Stimulated activated CD8-positive, alpha-beta memory T cell treated with anti-CD3 and anti-CD28 coated beads, Interleukin-12 subunit alpha, Interleukin-12 subunit beta, amount 100 ng/mL, for 24 hours (primary cell): ENCODE data around the gene RASL10A.

Experiments
- DNase-seq: peaks from one replicate; pipeline ENCODE4 v3.0.0-alpha.2; 2020; ENCODE audit errors: extremely low read depth

Gene RASL10A

DNA sequence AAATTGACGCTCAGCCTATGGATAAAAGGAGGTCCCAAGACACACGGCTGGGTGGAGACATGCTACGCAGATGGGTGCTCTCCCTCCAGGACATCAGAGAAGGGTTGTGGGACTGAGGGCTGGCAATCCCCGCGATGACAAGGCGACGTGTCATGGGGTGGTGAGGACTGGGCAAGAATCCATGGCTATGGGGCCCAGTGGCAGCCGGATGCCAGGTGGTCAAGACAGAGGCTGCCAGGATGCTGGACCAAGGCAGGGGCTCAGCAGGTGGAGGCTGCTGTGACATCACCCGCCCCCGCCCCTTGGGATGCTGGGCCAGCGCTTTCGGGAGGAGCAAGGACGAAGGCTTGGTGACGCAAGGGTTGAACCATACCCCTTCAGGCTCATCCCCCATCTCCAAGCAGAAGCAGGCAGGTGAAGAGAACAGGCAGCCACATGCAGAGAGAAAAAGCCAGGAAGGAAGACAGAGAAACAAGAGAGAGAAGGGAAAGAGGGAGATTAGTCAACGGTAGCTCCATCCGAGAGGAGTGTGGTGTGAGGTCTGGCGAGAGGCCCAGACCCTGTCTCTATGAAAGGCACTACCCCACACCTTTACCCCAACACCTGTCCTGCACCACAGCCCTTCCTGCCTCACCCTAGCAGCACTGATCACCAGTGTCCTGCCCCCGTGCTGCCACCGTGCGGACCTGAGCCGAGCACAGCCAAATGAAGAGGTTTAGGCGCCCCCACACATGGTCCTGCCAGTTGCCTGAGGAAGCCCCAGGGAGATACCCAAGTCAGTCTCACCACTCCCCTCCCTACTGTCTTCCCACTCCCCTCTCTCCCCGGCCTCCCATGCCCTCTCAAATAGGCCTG lies 24.1 kb upstream of the RASL10A start:
- DNase-seq: no peak

DNA sequence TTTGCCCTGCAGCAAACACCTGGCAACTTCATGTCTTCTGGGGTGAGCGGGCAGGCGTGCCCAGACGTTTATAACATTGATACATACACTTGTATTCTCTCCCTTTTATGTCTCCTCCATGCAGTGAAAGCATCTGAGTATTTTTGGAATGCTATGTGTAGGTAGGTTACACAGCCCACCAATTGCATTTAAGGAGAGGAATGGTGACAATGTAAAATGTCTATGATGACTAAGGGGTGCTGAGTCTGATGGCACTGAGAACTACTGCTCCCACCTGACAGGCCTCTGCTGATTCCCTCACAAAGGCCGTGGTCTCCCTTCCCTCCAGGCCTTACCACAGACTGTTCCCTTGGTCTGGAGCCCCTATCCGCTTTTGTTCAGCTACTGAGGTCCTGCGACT lies 22.9 kb upstream of the RASL10A start:
- DNase-seq: no peak

DNA sequence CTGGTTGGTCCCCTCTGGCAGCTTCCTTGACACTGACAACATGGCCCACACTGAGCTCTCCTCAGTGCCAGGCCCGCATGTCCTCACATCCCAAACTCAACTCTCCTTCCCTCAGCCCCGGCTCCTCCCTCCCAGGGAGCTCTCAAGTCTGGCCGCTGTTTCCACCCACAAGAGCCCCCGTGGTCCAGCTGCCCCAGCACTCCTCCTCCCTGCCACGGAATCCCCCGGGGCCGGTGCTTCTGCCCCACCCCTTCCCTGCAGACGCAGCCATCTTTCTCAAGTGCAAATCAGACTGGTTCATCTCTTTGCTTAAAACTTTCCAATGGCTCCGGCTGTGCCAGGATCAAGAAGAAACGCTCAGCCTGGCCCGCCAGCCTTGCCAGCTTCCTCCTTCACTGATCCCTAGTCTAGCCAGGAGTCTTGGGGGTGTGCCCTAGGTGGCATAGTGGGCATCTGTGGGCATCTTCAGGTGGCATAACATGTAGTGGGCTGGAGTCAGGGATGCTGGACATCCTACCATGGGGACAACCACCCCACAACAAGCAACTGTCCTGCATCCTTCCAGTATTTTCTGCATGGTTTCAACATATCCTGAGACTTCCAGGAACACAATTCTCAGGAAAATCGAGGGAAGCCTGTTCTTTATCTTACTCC lies 22.3 kb upstream of the RASL10A start:
- DNase-seq: no peak

DNA sequence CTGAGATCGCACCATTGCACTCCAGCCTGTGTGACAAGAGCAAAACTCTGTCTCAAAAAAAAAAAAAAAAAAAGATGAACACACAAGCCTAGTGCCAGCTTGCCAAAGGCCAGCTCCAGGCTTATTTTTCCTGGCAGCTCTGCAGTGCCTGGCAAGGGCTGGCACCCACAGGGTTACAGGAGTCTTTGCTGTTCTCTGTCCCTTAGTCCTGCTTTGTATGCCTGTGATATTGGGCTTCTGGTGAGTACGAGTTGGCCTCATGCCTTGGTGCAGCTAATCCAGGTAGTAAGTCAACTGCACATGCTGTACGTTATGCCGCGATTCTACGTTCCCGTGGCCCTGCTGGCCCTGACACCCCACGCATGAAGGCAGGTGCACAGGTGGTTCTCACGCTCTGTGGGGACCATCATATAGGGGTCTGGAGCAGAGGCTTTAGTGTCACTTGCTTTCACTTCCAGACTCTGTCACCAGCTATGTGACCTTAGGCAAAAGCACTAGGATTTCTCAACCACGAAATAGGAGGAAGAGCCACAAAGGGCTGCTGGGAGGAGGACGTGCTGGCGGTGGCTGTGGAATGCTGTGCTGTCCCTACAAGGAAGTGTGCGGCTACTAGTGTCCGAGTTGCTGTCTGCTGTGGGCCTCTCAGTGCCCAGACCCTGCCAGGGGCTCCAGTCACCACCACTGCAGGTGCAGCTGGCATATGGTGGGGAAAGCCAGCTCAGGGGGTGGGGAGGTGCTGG lies 21.4 kb upstream of the RASL10A start:
- DNase-seq: no peak

DNA sequence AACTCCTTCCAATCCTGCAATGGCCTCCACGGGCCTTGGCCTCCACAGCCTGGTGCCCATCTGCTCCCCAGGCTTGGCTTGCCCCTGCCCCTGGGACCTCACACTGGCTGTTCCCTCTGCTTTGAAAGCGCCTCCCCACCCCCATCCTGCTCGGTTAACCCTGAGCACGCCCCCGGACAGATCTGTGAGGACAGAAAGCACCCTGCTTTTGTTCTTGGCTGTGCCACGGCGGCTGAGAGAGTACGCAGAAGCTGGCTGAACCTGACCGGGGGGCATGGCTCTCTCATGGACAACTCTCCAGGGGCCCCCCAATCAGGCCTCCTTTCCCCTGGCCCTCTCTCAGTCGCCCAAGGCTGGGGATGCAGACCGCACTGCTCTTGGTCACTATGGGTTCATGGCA lies 20.2 kb upstream of the RASL10A start:
- DNase-seq: no peak

DNA sequence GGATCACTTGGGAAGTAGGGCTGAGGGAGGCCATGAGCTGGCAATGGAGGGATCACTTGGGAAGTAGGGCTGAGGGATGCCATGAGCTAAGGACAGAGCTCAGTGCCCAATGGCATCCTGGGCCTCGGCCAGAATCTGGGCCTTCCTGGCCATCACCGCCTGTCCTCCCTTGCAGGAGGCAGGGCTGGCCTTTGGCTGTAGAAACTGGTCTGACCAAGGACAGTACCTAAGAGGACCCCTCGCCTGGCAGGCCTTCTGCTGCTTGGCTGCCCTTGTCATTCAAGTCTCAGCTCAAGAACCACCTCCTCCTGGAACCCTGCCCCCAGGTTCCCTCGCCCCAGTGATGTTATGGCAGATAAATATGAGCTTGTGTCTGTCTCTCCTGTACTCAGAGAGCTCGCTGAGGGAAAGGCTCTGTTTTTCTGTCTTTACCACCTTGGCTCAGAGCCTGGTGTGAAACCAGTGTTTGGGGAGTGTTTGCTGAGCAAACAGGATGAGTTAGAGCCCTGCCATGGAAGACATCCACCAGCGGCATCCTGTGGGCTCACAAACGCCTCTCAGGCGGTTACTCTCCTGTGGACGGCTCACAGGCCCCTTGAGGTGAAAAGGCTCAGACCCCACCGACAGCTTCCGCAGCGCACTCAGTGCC lies 19.3 kb upstream of the RASL10A start:
- no peak for DNase-seq

DNA sequence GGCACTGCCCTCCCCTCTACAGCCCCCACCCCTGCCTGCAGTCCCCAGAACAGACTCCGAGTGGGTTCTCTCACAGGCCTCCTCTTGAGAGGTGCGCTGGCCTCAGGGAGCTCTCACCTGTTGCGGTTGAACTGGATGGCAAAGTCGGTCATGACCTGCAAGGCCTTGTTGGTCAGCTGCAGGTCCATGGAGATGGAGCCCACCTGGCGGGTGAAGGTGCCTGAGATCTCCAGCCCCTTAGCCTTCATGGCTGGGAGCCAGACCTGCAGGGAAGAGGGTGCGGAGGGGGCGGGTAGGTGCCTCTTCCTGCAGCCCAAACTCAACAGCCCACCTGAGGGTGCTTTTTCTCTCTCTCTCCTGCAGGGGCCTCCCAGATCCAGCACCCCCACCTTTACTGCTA lies 18.7 kb upstream of the RASL10A start:
- DNase-seq: no peak

DNA sequence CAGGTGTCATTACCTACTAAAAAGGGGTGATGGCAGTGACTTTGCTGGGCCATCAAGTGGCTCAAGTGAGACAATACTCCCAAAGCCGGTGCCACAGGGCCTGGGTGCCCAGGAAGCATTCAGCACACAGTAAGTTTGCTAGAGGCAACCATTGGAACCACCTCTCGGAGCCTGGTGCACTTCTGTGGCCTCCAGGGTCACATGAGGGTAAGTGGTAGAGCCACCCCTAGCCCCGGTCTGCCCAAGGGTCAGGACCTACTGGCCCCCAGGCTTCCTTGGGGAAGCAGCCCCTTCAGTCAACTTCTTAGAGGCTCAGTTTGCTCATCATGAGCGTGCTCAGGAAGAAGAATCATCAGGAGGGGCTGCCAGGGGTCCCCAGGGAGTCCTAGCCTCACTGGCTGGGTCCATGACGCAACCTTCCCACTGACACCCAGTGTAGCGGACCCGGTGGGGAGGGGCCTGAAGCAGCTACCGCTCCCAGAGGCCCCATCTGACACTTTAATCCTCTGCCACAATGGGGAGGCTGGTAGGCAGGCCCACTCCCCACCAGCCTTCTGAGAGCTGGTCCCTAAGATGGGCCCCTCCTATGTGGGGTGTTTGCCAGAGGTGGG lies 17.5 kb upstream of the RASL10A start:
- DNase-seq: no peak

DNA sequence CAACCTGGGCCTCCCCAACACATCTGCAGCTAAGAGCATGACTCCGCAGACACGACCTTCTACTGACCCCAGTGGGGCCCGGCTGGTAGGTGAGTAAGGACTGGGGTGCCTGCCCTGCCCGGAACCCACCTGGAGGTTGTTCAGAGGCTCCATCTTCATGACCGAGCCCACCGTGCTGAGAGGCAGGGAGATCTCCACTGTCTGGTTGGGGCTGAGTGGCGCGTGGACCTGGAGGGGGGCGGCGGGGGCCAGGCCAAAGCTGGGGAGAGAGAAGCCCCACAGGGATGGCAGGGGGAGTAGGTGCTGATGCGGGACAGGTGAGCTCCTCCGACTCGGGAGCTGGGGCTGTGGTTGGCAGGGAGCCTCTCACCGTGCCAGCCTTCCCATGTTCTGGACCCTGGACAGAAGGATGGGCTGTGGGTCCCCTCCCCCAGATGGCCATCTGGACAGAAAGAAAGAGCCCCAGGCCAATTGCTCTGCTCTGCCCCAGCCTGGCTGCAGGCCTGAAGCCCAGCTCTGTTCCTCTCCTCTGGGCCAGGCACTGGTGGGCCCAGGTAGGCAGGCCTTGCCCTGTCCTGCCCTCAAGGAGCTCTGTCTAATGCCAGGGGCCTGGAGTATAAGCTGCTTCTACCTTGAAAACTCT lies 16.3 kb upstream of the RASL10A start:
- no peak for DNase-seq

DNA sequence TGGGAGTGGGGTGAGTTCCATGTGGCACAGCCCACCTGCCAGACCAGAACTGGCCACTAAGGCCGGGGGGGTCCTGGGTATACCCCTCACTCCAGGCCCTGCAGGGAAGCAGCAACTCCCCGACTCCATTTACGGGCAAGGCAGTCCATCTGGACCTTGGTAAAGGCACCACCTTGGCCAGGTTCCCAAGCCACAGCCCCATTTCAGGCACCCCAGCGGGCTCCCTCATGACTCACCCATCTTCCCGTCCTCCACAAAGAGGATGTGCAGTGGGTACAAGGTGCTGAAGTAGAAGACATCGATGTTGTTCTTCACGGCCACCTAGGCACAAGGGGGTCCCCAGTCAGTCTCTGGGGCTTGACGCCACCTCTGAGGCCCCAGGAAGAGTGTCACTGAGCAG lies 15.7 kb upstream of the RASL10A start:
- no peak for DNase-seq

DNA sequence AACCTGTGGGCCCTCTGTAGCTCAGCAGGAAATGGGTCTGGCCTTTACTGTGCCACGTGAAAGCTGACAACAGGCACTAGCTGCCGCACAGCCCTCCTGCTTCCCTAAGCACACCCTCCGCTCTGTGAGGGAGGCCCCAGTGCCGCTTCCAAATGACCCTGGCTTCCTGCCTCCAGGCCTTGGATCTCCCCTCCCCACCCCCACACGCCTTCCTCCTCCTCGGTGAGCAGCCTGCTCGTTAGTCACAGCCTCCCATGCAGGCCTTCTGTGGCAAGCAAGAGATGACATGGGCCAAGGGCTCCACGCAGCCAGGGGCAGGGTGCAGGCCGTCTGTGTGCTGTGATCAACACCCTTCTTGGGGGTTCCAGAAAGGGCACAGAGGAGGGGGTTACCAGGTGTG lies 15.3 kb upstream of the RASL10A start:
- DNase-seq: no peak

DNA sequence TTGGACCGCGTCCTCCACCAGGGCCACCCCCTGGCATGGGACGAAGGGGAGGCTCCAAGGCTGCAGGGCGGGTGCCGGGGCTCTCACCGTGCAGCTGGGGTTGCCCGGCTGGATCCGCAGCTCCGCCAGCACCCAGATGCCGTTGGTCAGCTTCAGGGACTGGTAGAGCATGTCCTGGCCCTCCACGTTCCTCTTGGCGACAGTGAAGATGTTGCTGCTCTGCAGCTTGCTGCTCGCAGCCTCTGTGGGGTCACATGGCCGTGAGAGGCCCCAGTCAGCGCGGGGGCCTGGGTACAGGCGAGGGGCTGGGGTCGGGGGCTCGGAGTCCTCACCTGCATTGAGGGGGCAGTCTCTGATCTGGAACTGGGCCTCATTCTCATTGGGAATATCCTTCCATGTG lies 14.8 kb upstream of the RASL10A start:
- DNase-seq: no peak

DNA sequence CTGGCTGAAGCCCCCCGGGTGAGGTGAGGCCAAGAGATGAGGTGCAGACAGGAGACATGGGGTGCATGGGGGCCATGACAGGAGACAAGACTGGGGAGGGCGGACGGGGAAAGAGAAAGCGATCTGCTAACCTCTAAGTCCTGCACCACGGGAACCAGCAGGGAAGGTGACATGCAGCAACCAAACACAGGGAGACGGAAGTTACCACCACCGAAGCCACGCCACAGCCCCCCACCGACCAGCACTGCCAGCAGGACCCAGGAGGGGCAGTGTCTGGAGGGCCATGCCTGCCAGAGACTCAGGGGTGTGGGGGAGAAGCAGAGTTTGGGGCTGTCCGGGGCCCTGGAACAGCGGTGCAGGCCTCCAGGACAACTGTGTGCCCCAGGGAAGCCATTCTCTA lies 14.1 kb upstream of the RASL10A start:
- DNase-seq: no peak

DNA sequence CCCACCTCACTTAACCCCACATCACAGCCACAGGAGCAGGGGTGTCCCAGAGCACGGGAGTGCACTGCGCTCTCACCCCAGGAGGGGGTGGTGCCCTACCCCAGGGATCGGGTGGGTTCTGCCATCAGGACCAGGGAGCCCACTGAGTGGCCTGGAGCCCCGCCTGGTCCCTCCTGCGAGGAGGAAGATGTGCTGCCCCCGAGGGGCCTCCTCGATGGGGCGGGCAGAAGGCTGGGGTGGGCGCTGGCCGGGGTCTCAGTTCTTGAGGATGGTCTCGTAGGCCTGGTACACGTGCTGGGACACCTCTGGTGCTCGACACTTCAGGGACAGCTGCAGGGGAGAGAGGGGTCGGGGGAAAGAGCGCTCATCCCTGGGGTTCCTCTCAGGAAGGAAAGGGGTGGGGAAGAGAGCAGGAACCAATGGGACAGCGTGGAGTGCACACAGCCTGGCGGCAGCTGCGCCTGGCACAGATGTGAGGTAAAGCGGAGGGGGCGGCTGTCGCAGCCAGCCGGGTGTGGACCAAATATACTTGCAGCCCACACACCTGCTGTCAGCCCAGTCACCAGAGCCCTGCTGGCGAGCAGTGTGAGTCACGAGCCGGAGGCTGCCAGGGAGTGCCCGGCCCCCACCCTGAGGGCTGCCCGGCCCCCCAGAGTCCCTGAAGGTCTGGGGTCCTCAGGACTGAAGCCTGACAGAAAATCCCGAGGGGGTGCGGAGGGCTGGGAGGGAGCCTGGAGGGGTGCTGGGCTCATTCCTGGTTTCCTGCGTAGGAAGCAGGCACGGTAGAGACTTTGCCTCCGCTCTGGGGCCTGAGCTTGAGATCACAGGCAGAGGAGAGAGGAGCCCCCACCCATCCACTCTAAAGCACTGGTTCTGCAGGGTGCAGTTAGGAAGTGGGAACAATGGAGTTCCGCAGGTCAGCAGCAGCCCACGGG lies 13.3 kb upstream of the RASL10A start:
- DNase-seq: no peak

DNA sequence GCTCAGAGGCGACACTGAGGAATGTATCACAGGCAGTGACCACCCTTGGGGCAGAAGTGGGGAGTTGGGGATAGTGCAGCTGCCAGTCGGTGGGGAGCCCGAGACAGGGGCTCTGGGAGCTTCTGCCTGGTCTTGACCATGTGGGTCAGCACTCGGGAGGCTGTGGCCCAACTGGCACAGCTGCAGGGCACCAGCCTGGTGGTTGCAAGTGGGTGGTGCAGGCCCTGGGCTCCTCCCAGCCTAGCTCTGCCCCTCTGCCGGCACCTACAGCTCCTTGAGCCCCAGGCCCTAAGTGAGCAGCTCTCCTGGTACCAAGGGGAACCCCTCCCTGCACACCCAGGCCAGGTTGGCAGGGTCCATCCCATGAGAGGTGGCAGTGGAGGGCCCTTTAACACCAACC lies 12.6 kb upstream of the RASL10A start:
- no peak for DNase-seq

DNA sequence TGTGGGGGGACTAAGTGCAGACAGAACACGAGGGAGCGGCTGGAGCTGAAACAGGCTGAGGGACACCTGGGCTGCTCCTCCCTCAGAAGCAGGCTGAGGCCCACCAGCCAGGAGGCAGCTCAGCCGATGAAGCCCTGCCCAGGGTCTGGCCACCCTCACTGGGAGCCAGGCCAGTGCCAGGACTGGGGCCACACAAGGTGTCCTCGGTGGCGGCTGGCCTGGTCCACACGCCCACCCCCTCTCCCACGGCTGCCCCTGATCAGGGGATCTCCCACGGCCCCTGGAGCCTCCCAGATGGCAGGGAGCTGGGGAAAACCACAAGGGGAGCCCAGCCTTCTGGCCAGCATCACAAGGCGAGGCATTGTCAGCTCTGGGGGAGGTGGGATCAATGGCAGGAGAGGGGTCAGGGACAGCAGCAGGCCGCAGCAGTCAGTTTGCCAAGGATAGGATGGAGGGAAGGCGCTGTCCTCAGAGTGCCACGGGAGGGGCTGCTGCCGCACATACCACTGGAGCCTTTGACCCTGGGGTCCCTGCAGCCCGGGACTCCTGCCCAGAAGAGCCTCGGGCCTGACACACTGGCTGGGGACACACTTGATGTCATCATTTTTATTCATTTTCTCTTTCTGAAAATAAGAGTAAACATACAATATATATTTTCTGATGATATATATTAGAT lies 11.7 kb upstream of the RASL10A start:
- DNase-seq: no peak

DNA sequence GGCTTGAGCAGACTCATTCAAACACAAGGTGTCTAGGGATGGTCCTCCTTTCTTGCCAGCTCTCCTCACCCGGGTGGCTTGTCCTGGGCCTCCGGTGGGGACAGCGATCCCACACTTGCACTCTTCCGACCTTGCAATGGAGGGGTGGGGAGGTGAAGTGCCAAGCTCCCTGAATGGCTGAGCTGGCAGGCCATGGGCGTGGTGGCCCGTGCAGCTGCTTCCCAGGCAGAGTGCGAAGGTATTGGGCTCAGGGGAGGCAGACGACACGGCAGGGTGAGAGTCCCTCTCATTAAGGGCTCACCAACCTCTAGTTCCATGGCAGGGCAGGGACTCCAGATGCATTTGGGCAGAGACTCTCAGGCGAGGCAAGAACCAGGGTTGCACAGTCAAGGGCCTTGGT lies 11.0 kb upstream of the RASL10A start:
- no peak for DNase-seq

DNA sequence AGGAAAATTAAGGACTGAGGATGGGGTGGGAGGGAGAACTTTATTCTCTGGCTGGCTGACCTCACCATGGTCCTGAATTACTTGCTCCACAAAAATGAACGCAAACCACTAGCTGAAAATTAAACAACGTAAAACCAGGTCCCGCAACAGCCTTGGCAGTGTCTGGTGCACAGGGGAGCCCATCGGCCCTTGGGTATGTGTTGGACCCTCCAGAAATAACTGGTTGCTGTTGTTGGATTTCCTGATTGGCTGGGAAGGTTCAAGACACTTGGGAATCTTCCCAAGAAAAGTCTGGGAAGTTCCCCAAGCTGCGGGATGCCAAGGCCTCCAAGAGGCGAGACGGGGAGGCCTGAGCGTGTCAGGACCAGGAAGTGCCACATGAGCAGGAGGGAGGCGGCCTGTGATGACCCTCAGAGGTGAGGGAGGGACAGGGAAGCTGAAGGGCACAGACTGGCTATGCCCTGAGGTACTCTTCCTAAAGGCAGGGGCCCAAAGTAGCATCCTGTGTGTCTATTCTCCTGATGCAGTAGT lies 10.4 kb upstream of the RASL10A start:
- DNase-seq: no peak

DNA sequence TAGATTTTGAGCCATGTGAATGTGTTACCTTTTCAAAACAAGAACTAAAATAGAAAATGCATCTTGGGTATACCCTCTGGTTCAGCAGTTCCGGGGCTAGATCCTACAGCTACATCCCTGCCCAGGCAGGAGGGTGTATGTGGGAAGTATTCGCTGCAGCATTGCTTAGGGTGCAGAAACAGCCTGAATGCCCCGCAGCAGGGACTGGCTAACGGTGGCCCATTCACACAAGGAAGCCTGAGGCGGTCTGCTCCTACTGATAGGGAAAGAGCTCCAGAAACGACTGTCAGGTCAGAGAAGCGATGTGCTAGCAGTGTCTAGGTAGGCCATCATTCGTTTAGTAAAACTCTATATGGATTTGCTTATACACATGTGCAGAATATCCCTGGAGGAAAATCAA lies 9.9 kb upstream of the RASL10A start:
- no peak for DNase-seq
